ENCODE measurements around the gene NEUROD6. TPM values are rescaled to one million over a fixed set of nuclear protein-coding genes. Genes with fewer than 3 reads are reported as not detected.

The NEUROD6 gene
- total RNA-seq, 1 donor from 2014 or later: not detected

DNA sequence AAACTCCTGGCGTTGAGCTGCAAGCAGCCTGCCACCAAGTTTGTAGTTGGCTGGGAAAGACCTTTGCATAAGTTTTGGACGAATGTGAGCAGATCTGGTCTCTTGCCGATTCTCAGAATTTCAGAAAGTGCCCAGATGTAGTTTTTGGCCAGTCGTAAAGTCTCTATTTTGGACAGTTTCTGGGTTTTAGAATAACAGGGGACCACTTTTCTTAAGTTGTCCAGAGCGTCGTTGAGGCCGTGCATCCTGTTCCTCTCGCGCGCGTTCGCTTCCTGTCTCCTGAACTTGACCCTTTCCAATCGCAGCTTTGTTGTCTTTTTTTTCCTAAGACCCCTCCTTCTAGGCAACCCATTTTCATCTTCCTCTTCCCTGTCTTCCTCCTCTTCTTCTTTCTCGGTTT lies 1.8 kb downstream of the NEUROD6 start:
- Histone ChIP-seq H3K27ac (no peak overlapping the region), H3K36me3 (no peaks in the 10 kb centered on the region), H3K4me1 (no peaks in the 10 kb centered on the region), H3K9me3 (no peaks in the 10 kb centered on the region), H3K4me3 (no peak overlapping the region), H3K27me3 (no peaks in the 10 kb centered on the region)
- no peak for DNase-seq (ENCODE audit: low spot score in 2 of 2)
- TF ChIP-seq, protein P1, sequence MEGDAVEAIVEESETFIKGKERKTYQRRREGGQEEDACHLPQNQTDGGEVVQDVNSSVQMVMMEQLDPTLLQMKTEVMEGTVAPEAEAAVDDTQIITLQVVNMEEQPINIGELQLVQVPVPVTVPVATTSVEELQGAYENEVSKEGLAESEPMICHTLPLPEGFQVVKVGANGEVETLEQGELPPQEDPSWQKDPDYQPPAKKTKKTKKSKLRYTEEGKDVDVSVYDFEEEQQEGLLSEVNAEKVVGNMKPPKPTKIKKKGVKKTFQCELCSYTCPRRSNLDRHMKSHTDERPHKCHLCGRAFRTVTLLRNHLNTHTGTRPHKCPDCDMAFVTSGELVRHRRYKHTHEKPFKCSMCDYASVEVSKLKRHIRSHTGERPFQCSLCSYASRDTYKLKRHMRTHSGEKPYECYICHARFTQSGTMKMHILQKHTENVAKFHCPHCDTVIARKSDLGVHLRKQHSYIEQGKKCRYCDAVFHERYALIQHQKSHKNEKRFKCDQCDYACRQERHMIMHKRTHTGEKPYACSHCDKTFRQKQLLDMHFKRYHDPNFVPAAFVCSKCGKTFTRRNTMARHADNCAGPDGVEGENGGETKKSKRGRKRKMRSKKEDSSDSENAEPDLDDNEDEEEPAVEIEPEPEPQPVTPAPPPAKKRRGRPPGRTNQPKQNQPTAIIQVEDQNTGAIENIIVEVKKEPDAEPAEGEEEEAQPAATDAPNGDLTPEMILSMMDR (IDR thresholded peaks at IDR 0.05): no peak
- intact Hi-C loops (cut with DNase I): no loop called here

DNA sequence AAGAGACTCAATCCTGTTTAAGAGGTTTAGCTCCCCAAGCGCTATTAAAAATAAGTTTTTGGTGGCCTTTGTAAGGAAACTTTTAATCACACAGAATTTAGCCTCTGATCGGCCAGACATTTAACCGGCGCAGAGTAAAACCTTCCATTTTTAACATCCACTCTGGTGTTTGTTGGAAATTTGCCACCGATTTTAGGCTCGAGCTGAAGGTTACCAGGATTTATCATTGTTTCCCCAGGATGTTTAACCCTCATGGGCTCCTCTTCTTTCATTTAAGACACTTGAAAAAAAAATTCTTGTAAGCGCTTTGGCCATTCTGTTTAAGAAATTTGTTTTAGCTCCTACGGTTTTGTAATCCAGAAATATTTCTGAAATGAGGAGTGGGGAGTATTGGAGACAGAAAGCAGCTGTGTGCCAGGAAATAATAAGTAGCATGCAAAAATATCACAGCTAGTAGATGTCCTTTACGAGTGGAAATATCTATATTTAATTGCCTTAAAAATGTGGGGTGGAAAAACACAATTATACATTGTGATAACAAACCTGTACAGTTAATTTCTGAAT lies 3.4 kb downstream of the NEUROD6 start:
- Histone ChIP-seq H3K4me1 (no peaks in the 10 kb centered on the region), H3K4me3 (no peak overlapping the region), H3K27me3 (no peaks in the 10 kb centered on the region), H3K9me3 (no peaks in the 10 kb centered on the region), H3K27ac (no peak overlapping the region), H3K36me3 (no peaks in the 10 kb centered on the region)
- TF ChIP-seq, protein P1 (IDR thresholded peaks at IDR 0.05): no peak
- intact Hi-C loops (cut with DNase I): no loop called here
- no peak for DNase-seq (ENCODE audit: low spot score in 2 of 2)

DNA sequence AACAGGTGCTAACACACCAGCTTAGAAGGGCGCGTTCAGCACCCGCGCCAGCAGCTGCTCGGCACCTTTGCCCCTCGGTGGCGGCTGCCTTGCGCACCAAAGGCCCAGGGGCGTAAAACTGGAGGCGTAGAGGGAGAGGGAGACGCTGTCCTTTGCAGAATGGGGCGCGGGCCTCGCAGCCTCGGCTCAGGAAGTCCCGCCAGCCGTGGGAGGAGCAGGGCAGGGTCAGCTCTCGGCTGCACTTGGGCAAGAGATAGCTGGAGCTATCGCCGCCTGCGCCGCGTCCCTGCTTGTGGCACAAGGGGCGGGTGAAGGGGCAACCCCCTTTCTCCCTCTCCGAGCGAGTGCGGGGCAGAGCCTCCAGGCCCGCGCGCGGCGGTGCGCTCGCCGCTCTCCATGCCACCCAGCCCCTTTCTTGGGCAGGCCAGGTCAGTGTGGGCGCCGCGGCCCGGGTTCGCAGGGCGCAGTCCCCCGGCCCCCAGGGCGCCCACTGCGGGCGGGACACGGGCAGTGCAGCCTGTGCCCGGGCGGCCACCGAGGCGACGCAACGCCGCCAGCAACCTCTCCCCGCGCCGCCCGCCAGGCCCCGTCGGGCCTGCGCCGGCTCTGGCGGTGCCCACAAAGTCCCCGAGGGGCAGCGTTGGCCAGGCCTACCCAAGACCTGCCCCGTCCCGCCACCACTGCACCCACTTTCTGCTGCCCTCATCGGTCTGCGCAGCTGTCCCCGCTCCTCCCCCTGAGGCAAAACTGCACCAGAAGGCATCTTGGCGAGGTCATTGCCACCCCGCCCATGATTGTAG lies 4.1 kb downstream of the NEUROD6 start:
- Histone ChIP-seq H3K27ac (no peak overlapping the region), H3K4me1 (no peaks in the 10 kb centered on the region), H3K9me3 (no peaks in the 10 kb centered on the region), H3K4me3 (no peak overlapping the region), H3K27me3 (no peaks in the 10 kb centered on the region), H3K36me3 (no peaks in the 10 kb centered on the region)
- DNase-seq (ENCODE audit: low spot score in 2 of 2): no peak
- intact Hi-C loops (cut with DNase I): no loop called here
- TF ChIP-seq, protein P1 (IDR thresholded peaks at IDR 0.05): no peak

DNA sequence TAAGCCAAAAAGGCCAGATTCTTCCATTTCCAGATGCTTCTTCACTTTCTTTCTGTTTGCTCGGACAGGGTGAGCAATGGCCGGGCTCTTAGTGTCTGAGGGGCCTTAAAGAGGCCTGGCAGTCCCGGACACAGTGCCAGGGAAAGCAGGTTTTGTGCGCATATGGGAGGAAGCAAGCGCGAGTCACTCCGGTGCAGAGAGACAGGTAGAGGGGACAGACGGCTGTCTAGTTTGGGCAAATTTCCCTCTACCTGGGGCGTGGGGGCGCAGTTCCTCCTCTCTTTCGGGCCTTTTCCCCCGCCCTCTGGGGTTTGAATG lies 4.7 kb downstream of the NEUROD6 start:
- Histone ChIP-seq H3K36me3 (no peaks in the 10 kb centered on the region), H3K4me3 (no peak overlapping the region), H3K27me3 (no peaks in the 10 kb centered on the region), H3K9me3 (no peaks in the 10 kb centered on the region), H3K4me1 (no peaks in the 10 kb centered on the region), H3K27ac (no peak overlapping the region)
- intact Hi-C loops (cut with DNase I): no loop called here
- no peak for DNase-seq (ENCODE audit: low spot score in 2 of 2)
- TF ChIP-seq, protein P1 (IDR thresholded peaks at IDR 0.05): no peak

DNA sequence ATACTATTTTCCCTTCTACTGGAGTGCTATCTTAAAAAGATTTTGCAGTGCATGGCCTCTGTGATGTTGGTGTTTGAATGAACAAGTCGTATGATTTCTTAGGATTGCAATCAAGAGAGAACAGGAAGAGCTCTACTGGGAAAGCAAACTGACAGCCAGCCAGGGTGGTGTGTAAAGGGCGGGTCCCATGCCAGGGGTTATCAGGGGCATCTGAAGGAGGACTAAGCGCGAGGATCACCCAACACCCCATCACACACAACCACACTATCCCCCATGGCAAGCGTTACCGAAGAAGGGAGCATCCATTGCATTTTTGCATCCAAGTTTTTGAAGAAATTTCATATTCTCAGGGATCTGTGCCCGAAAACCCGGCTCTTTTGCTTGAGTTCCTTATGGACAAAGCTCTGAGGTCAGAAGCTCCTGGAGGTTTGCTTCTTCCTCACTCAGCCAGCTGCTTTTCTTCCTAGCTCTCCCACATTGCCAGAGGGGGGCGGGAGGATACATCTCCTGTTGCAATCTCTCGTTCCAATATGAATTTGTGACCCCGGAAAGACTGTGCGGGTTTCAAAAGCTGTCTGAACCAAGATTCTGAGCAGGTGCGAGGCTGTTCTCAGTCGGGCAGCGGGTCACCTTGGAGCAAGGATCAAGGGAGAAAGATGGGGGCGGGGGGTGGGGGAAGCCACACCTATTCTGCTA lies 5.2 kb downstream of the NEUROD6 start:
- Histone ChIP-seq H3K36me3 (no peaks in the 10 kb centered on the region), H3K4me3 (no peak overlapping the region), H3K9me3 (no peaks in the 10 kb centered on the region), H3K27me3 (no peaks in the 10 kb centered on the region), H3K27ac (no peak overlapping the region), H3K4me1 (no peaks in the 10 kb centered on the region)
- intact Hi-C loops (cut with DNase I): no loop called here
- TF ChIP-seq, protein P1 (IDR thresholded peaks at IDR 0.05): no peak
- DNase-seq (ENCODE audit: low spot score in 2 of 2): no peak
